SK-N-MC (cell line): ENCODE data around the gene TARP.
"Not testable (repeated sequence)": the region's sequence is repeated elsewhere in the genome, so short reads cannot be mapped to it uniquely, and the experiment has no call there.

Experiments used
- DNase-seq: peaks from one replicate; pipeline ENCODE4 v3.0.0-alpha.2; 2011; ENCODE audit warnings: low read depth, low spot score
- H3K27ac ChIP-seq: fragments of 200-600 bp; sonication (generic); 2 replicates; pipeline ENCODE4 v1.5.1; 2016; ENCODE audit warnings: mixed run types
- H3K36me3 ChIP-seq: fragments of 200-600 bp; sonication (generic); 2 replicates; pipeline ENCODE4 v1.6.1; 2017; ENCODE audit warnings: antibody characterized with exemption, low read length, mixed read lengths; ENCODE audit not compliant: insufficient read depth
- H3K4me3 ChIP-seq: fragments of 200-600 bp; sonication (generic); 2 replicates; pipeline ENCODE4 v1.5.1; 2016
- H3K9ac ChIP-seq: fragments of 200-600 bp; sonication (generic); 2 replicates; pipeline ENCODE4 v1.8.0; 2017; ENCODE audit warnings: mixed run types, mixed read lengths; ENCODE audit not compliant: insufficient read length
- H3K9me3 ChIP-seq: fragments of 200-600 bp; sonication (generic); 2 replicates; pipeline ENCODE4 v1.6.1; 2017; ENCODE audit warnings: low read depth, mild to moderate bottlenecking, antibody characterized with exemption, low read length, moderate library complexity, mixed read lengths
- EZH2 ChIP-seq: fragments of 200-600 bp; sonication (generic); IDR thresholded peaks from one replicate; pipeline ENCODE4 v1.6.1; 2017; ENCODE audit warnings: antibody characterized with exemption
- FOXP2 ChIP-seq: optimal IDR thresholded peaks from 2 replicates; pipeline ENCODE3; 2011; ENCODE audit warnings: mild to moderate bottlenecking, moderate library complexity; ENCODE audit not compliant: insufficient read depth; ENCODE audit errors: extremely low read length, control extremely low read depth
- POLR2AphosphoS5 ChIP-seq: IDR thresholded peaks from 2 replicates; pipeline ENCODE4 v1.6.1; 2012; ENCODE audit warnings: mild to moderate bottlenecking, low read depth, low read length, borderline replicate concordance

The TARP gene

DNA sequence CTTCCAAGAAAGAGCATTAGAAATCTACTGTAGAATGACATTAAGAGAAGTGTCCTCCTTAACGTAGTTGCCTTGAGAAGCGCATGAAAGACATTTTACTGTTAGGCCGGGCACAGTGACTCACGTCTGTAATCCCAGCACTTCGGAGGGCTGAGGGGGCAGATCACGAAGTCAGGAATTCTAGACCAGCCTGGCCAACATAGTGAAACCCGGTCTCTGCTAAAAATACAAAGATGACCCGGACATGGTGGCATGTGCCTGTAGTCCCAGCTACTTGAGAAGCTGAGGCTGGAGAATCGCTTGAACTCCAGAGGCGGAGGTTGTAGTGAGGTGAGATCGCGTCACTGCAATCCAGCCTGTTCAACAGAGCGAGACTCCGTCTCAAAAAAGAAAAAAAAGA is 28.9 kb downstream of the TARP start:
- Histone ChIP-seq H3K9me3 (no peaks in the 10 kb centered on the region), H3K9ac (no peak overlapping the region), H3K36me3 (no peaks in the 10 kb centered on the region), H3K4me3 (no peak overlapping the region), H3K27ac (no peak overlapping the region)
- no peak for DNase-seq
- TF ChIP-seq POLR2AphosphoS5, result no peak
- no peak for TF ChIP-seq EZH2
- TF ChIP-seq FOXP2, result no peak

DNA sequence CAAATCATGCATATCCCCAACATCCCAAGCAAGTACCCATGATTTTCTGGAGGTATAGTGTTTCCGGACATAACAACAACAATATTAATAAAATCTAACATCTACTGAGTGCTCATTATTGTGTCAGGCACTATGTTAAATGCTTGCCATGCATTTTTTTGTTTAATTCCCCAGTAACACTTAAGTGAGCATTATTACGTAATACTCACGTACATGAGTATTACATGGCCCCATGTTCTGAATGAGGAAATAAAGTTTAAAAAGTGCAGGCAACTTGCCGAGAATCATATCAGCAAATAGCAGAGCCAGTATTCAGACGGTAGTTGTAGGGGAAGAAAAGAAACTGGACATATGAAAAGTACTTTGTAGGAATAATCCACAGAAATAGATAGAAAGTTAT is 30.1 kb downstream of the TARP start:
- H3K27ac ChIP-seq, H3K9ac ChIP-seq, H3K36me3 ChIP-seq, H3K4me3 ChIP-seq, DNase-seq, H3K9me3 ChIP-seq: not testable (repeated sequence)

DNA sequence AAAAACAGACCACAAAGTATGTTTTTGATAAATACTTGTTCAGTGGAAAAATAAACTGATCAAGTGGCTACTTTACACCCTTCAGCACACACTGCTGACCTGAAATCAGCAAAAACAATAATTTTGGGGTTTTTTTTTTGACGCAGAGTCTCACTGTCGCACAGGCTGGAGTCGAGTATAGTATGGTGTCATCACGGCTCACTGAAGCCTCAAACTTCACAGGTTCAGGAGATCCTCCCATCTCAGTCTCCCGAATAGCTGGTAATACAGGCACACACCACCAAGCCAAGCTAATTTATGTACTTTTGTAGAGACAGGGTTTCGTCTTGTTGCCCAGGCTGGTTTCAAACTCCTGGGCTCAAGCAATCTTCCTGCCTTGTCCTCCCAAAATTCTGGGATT is 30.6 kb downstream of the TARP start:
- H3K36me3 ChIP-seq, result no peaks in the 10 kb centered on the region
- H3K27ac ChIP-seq, result no peak overlapping the region
- no peak for TF ChIP-seq POLR2AphosphoS5
- TF ChIP-seq FOXP2, result no peak
- TF ChIP-seq EZH2, result no peak
- H3K9me3 ChIP-seq, result no peaks in the 10 kb centered on the region
- DNase-seq, result no peak
- no peak overlapping the region for H3K9ac ChIP-seq
- H3K4me3 ChIP-seq, result no peak overlapping the region

DNA sequence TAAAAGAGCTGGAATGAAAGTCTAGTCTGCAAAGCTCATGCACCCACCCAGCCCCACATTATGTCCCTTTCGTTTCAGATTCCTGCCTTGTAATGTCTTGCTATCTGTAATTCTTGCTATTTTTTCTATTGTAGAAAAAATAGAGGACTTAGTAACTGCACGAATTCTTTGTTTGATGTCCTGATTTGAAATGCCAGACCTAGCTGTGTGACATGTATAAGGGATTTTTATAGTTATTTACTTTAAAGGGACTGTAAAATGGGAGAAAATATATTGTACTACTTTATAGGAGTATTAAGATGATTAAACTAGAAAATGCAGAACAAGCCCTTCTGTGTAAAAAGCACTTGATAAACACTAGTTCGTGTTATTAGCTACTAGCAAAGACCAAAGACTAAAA is 32.4 kb downstream of the TARP start:
- TF ChIP-seq FOXP2 (no peak), EZH2 (no peak)

DNA sequence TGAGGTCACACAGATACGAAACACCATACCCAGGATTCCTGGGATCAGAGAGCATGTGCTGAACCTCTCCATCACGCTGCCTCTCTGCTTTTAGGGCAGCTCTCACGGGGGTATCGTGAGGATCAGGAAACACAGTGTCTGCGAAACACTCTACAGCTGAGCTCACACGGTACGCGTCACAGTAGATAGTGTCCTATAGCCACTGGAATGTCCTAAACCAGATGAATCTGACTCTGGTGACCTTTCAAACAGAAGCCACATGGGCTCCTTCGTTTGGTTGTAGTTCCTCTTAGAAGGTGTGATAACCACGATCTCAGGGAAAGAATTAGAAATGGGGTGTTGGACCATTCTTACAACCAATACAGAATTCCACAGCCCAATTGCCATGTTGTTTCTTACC is 34.3 kb downstream of the TARP start:
- H3K36me3 ChIP-seq, H3K9me3 ChIP-seq, DNase-seq, H3K27ac ChIP-seq, H3K9ac ChIP-seq, H3K4me3 ChIP-seq: not testable (repeated sequence)

More for the DNA sequence above, 32.4 kb downstream of the TARP start:
- DNase-seq, result no peak
- H3K36me3 ChIP-seq, result no peaks in the 10 kb centered on the region
- no peak overlapping the region for H3K9ac ChIP-seq
- no peaks in the 10 kb centered on the region for H3K9me3 ChIP-seq
- no peak overlapping the region for H3K27ac ChIP-seq
- no peak overlapping the region for H3K4me3 ChIP-seq

DNA sequence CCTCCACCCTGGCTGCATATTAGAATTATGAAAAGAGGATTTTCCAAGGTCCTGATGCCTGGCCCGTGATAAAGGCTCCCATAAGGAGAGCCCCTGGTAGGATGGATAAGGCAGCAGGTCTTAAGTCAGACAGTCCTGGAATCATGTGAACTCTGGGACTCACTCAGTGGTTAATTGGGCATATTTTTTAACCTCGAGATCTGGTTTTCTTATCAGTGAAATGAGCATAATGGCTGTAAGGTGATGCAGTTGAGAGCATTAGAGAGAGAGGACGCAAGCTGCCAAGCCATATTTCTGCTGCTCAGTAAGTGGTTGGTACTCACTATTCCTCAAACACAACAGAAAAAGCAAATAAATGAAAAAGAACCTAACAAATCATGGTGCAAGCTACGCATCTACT is 37.8 kb downstream of the TARP start:
- TF ChIP-seq EZH2, result no peak
- no peak for TF ChIP-seq POLR2AphosphoS5
- TF ChIP-seq FOXP2, result no peak
- H3K9me3 ChIP-seq, result no peaks in the 10 kb centered on the region
- H3K36me3 ChIP-seq, result no peaks in the 10 kb centered on the region; the same call in 1 of the 2 replicates
- no peak overlapping the region for H3K27ac ChIP-seq
- DNase-seq, result no peak
- no peak overlapping the region for H3K9ac ChIP-seq
- H3K4me3 ChIP-seq, result no peak overlapping the region

DNA sequence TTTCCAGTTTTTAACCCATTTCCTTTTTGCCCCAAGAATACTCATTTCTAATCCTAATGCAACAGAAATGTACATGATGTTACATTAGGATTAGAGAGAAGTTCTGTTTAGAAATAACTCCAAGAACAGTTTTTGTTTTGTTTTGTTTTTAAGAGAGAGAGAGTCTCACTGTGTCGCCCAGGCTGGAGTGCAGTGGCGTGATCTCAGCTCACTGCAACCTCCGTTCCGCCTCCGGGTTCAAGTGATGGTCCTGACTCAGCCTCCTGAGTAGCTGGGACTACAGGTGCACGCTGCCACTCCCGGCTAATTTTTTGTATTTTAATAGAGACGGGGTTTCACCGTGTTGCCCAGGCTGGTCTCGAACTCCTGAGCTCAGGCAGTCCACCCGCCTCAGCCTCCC is 38.7 kb downstream of the TARP start:
- H3K9ac ChIP-seq, H3K36me3 ChIP-seq, H3K27ac ChIP-seq, H3K4me3 ChIP-seq, H3K9me3 ChIP-seq, DNase-seq: not testable (repeated sequence)

DNA sequence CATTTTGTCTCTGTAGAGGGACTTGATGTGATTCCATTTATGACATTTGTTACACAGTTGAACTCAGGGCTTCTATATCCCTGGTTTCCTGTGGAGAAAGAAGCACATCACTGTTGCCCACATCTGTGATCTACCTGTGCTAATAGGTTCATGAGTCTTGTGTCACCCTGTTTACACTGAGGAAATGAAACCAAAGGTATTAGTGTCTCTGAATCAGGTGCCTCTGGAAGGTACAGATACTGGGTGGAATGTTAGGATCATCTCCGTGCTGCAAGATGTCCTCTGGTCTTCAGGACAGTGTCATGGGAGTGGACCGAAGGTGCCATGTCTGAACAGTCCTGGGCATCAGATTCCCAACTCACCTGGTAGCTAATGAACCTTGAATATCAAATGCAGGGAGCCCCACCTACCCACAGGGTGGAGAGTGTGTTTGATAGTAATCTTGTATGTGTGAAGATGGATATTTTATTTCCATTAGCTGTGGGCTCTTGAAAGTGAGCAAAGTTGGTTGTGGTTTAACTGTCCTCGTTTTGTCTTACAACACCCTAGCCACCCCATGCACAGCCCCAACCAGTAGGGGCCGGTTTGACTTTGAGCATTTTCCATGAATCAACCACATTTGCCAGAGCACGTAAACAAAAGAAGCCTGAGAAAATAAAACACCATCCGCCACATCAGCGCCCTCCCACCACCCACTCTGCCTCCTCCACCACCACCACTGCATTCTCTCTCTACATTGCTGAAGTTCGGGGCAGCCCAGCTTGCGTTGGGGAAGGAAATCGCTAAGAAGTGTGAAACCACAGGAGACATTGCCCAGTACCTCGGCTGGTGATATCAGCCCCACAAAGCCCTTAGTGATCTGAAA is 40.7 kb downstream of the TARP start:
- H3K9ac ChIP-seq, result no peak overlapping the region
- TF ChIP-seq EZH2 (no peak), POLR2AphosphoS5 (no peak), FOXP2 (no peak)
- H3K36me3 ChIP-seq, result peaks cover 17% of the 10 kb centered on the region
- H3K4me3 ChIP-seq, result no peak overlapping the region
- H3K9me3 ChIP-seq, result no peaks in the 10 kb centered on the region
- DNase-seq, result no peak
- no peak overlapping the region for H3K27ac ChIP-seq

DNA sequence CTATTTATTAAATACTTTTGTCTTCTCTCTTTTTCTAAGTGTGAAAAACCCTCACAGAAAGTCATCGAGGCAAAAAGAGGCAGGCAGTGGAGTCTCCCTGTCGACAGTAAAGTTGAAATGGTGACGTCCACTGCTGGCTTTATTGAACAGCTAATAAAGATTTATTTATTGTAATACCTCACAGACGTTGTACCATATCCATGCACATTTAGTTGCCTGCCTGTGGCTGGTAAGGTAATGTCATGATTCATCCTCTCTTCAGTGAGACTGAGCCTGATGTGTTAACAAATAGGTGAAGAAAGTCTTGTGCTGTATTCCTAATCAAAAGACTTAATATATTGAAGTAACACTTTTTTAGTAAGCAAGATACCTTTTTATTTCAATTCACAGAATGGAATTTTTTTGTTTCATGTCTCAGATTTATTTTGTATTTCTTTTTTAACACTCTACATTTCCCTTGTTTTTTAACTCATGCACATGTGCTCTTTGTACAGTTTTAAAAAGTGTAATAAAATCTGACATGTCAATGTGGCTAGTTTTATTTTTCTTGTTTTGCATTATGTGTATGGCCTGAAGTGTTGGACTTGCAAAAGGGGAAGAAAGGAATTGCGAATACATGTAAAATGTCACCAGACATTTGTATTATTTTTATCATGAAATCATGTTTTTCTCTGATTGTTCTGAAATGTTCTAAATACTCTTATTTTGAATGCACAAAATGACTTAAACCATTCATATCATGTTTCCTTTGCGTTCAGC is 43.4 kb downstream of the TARP start:
- H3K27ac ChIP-seq, result no peak overlapping the region
- no peak for TF ChIP-seq POLR2AphosphoS5
- TF ChIP-seq EZH2, result no peak
- no peak for TF ChIP-seq FOXP2

More for the DNA sequence above, 43.4 kb downstream of the TARP start:
- H3K9me3 ChIP-seq, result no peaks in the 10 kb centered on the region
- peaks cover 17% of the 10 kb centered on the region for H3K36me3 ChIP-seq
- no peak overlapping the region for H3K9ac ChIP-seq
- no peak overlapping the region for H3K4me3 ChIP-seq
- DNase-seq, result no peak
